Omental fat pad (tissue), 4 donors: ENCODE measurements around the gene STAT6. TPM values are rescaled to one million over a fixed set of nuclear protein-coding genes. Genes with fewer than 3 reads are reported as not detected.

Experiments used
- ATAC-seq: fragments of 150-250 bp; one replicate; pipeline ENCODE4 v1.9.1; 2016; ENCODE audit warnings: mild to moderate bottlenecking, moderate library complexity; ENCODE audit not compliant: low FRiP score
- DNase-seq: peaks from one replicate; pipeline ENCODE4 v3.0.0-alpha.2; 2019; ENCODE audit warnings: low spot score
- CTCF ChIP-seq, 3 donors: fragments of 450-650 bp; IDR thresholded peaks; one replicate each; pipeline ENCODE4 v1.5.1; 2016 to 2017; ENCODE audit warnings: antibody characterized with exemption in 3 of 3, mild to moderate bottlenecking in 3 of 3, moderate library complexity in 2 of 3
- total RNA-seq, 4 donors: library from RNA; depleted of rRNA; stranded (reverse); fragments of >200 nt; gene quantifications; one replicate each; pipeline ENCODE4 v1.1.0, GENCODE V29; 2016

Gene STAT6
- total RNA-seq, 4 donors from 2014 or later = 112 to 234 (median 124) TPM

GRCh38 chr12:57138526-57139272 is 27.5 kb upstream of the STAT6 start:
- TF ChIP-seq CTCF (IDR thresholded peaks at IDR 0.05) = no peak
- peak; percentile 69 for ATAC-seq
- no peak for DNase-seq

GRCh38 chr12:57135527-57136326 is 24.6 kb upstream of the STAT6 start:
- DNase-seq (no peak), ATAC-seq (peak; percentile 11)
- no peak for TF ChIP-seq CTCF (IDR thresholded peaks at IDR 0.05)

GRCh38 chr12:57134949-57135348 is 23.8 kb upstream of the STAT6 start:
- no peak for ATAC-seq
- no peak for TF ChIP-seq CTCF (IDR thresholded peaks at IDR 0.05)
- DNase-seq = no peak

- DNase-seq (no peak), ATAC-seq (no peak)
- TF ChIP-seq CTCF (IDR thresholded peaks at IDR 0.05) = no peak
Measured at GRCh38 chr12:57133916-57134315, 22.8 kb upstream of the STAT6 start.

GRCh38 chr12:57133013-57133569 is 21.9 kb upstream of the STAT6 start:
- TF ChIP-seq CTCF (IDR thresholded peaks at IDR 0.05) = no peak
- DNase-seq = no peak
- ATAC-seq = no peak

GRCh38 chr12:57131896-57132744 is 21.0 kb upstream of the STAT6 start:
- DNase-seq = no peak
- no peak for ATAC-seq
- TF ChIP-seq CTCF (IDR thresholded peaks at IDR 0.05) = no peak
